8988T (cell line): ENCODE measurements around the gene MAT2B.
"Not testable (repeated sequence)": the region's sequence is repeated elsewhere in the genome, so short reads cannot be mapped to it uniquely, and the experiment has no call there.

Experiments used
- DNase-seq: peaks from one replicate; pipeline ENCODE4 v3.0.0; 2011

Gene MAT2B

DNA sequence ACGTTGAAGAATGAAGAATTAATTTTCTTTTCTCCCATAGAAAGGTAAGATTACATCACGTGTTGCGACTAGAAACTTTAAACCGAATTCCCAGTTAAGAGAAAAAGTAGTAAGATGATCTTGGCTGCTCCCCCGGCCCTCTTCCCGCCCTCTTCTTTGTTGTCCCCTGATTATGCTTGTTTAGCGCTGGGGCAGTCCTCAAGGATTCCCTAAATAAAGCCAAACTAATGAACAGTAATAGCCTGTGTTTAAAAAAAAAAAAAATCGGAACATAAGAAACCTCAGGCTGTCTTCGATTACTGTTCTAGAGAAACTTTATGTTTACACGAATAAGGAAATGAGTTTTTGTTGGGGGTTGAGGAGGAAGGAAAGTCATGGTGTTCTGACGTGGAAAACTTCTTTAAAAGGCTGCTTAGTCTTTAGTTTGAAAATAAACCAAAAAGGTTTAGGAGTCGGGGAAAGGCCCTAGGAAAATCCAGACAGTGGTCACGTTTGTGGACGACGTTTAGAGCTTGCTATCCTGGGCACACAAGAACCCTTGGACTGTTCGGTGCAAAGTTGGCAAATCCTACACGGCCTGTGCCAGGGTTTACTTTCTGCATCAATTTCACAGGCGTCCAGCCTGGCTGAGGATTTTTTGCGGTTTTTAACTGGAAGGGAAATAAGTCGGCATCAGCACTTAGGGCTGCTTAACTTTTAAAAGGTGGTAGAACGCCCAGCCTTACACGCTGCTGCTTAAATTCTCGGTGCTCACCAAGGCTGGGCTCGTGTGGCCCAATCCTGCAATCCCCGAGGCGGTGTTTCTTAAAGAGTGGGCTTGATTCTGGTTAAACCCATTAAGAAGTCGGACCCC, 1.1 kb upstream of the MAT2B start:
- no peak for DNase-seq

DNA sequence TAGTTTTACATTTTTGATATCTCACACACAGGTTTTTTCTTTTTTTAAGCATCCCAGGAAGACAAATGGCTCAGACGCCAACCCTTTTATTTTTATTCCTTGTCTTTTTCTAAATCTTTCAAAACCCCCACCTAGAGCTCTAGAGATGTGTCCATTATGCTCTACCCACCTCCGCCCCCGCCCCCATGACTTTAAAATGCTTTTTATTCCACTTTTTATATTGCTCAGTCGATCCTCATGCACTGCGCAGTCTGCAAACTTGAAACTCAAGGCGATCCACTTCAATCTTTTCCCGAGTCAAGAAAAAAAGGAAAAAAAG, 411 bp upstream of the MAT2B start:
- no peak for DNase-seq

DNA sequence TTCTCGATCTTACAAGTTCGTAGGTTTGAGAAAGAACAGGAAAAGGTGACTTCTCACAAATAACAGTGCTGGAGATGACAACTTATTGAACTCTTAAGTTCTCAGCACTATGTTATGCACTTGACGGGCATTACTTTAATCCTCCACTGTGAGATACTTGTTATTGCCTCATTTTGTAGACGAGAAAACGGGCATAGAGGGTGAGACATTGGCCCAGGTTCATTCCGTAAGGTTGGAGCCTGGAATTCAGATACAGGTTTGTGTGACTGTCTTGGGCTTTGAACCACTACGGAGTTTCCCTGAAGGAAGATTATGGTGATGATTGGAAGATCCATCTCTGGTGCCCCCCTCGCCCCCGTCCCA, 657 bp downstream of the MAT2B start:
- DNase-seq = no peak

DNA sequence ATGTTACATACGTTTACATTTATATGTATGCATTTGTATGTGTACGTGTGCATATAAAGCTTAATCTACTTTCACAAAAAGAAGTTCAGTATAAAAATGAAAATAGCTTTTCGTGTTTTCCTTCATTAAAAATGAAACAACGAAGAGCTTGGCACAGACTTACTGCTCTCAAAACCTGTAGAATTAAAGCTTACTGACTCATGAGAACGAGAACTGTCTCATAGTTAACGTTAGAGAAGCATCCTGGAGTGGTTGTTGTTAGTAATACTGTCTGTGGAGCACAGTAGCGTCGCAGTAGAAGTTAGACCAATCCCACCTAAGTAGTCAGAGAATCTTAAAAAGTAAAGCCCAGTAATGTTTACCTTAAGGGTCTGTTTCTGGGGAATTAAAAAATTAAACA, 1.3 kb downstream of the MAT2B start:
- no peak for DNase-seq

DNA sequence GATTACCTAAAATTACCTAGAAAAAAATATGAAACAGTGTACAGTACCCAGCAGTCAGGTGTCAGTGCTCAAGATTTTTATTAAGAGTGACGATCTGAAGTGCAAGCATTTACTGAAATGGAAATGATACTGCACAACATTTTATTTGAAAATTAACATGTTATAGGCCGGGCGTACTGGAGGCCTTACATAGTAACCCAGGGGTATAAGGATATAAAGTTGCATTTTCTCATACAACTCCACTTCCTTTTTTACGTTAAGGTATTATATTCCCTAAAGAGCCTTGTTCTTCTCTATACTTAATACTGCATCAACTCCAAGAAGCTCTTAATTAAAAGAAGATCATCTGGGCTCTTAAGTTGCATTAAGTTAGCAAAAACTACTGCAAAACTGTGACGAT, 3.3 kb downstream of the MAT2B start:
- DNase-seq = no peak

DNA sequence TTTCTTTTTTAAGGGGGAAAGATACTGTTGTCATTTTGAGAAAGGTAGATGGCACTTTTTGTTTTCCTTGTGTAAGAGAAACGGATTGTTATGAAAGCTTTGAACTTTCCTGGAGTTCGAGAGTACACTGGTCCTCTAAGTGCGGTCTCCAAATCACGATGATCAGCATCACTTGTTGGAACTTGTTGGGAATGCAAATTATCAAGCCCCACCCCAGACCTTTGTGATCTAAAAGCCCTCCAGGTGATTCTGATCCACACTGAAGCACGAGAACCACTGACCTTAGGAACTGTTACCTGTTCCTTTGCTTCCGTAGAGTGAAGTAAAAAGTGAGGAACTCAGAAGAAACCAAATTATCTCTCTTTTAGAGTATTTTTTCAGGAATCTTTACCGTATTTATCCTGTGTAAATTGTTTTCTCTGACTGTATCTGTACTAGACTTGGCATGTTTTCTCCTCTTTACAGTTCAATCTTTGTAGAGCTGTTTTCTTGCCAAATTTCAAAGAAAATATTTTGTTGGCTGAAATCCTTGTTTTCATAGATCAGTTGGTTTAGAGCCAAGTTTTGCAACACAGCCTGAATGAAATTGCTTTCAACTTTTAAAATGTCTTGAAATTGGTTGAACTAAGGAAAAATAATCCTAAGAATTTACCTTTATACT, 4.0 kb downstream of the MAT2B start:
- peak; percentile 31 for DNase-seq

DNA sequence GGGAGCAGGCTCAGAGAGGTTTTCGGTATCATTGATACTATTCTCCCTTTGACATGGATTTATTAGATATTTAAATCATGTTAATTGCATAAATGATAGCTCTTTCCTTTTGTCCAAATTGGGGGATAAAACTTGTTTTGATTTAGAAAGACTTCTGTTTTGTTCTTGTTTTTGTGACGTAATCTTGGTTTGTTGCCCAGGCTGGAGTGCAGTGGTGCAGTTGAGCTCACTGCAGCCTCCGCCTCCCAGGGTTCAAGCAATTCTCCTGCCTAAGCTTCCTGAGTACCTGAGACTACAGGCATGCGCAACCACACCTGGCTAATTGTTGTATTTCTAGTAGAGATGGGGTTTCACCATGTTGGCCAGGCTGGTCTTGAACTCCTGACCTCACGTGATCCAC, 7.1 kb downstream of the MAT2B start:
- DNase-seq = no peak

DNA sequence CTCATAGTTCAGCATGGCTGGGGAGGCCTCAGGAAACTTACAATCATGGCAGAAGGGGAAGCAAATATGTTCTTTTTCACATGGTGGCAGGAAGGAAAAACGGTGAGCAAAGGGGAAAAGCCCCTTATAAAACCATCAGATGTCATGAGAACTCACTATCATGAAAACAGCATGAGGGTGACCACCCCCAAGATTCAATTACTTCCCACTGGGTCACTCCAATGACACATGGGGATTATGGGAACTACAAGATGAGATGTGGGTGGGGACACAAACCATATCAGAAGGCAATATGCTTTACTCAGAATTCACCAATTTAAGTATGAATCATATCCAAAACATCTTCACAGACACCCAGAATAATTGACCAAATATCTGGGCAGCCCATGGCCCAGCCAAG, 19.7 kb downstream of the MAT2B start:
- no peak for DNase-seq

DNA sequence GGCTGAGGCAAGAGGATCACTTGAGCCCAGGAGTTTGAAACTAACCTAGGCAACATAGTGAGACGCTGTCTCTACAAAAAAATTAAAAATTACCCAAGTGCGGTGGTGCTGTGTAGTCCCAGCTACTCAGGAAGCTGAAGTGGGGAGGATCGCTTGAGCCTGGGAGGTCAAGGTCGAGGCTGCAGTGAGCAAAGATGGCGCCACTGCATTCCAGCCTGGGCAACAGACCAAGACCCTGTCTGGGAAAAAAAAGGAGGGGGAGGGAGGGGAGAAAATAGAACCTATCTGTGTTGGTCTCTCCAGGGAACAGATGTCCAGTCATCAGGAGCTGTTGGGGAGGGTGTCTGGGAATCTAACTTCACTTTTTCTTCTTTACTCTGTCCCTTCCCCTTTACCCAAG, 24.3 kb downstream of the MAT2B start:
- DNase-seq = no peak

DNA sequence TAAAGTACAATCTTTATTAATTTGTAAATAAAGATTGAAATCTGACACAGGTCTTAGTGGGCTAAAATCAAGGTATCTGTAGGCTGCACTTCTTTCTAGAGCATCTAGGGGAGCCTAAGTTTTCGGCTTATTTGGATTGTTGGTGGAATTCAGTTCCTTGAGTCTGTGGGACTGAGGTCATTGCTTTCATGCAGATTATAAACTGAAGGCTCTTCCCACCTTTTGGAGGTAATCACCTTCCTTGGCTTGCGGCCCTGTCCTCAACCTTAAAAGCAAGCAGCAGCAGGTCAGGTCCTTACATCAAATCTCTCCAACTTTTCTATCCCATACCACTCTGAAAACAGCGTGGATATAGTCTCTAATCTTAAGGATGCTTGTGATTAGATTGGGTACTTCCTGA, 25.9 kb downstream of the MAT2B start:
- no peak for DNase-seq

DNA sequence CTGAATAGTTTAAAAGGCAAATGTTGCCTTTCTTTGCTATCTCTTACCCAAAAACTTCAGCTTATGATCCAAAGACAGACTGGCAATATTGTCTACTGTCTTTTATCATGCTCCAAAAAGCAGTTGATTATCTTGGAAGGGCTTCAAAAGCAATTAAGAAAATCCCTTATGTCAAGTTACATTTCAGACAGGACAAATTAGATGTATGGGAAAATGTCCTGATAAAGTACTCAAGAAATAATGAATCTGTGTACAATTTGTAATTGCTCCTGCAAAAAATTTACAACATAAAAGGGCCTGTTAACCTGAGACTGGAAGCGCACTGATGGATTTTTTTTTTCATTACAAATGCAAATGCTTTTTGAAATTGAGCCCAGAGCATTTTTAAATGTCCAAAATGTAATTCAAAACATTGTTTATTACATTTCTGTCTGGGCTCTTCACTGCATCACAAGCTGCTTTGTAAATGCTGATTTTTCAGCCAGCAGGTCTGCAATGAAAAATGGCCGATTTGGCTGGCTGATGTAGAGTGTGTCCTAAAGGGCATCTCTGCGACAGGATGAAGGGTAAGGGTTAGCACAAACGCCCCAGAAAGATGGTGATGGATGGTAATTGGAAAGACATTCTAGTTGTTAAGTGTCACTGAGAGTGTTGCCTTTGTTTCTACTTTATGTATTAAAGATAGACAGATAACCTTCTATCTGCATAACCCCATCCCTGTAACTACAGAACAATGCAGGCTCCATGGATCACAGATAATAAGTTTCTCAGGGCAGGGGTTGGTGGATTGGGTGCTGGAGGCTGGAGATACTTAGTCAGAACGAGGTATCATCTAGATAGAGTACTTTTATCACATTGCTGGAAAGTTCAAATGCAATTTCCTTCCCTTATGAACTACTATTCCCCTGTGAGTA, 27.0 kb downstream of the MAT2B start:
- DNase-seq = no peak

DNA sequence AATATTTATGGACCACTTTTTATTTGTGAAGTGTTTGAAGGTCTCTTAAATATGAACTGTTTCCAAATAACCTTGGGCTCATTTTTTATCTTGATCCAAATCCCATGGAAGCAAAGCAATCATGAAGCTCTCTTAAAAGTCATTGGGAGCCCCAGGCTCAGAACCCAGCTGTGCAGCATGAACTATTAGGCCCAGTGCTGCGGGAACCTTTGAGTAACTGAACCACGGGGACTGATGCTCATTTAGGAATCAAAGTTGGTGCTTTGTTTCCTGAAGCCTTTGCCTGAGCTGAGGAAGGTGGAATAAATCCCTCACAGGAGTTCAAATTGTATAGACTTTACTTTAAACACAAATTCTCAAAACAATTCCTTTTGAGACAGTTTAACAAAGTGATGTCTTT, 27.8 kb downstream of the MAT2B start:
- no peak for DNase-seq

DNA sequence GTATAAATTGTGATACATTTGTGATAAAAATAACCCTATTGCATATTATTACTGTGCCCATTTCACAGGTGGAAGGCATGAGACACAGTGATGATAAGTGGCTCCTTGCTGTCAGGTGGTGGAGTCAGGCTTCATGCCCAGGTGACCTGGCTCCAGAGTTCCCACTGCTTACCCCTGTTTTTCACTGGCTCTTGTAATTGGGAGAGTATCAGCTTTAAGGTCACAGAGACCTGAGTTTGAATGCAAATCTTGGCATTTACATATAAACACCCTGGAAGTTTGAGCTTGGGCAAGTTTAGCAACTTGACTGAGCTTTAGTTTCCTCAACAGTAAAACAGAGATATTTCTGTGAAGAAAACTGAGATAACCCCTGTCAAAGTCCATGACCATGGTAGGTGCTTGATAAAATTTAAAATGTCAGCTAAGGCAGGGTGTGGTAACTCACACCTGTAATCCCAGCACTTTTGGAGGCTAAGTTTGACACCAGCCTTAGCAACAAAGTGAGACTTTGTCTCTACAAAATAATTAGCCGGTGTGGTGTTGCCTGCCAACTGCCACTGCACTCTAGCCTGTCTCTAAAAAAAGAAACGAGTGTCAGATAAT, 29.2 kb downstream of the MAT2B start:
- DNase-seq = no peak

DNA sequence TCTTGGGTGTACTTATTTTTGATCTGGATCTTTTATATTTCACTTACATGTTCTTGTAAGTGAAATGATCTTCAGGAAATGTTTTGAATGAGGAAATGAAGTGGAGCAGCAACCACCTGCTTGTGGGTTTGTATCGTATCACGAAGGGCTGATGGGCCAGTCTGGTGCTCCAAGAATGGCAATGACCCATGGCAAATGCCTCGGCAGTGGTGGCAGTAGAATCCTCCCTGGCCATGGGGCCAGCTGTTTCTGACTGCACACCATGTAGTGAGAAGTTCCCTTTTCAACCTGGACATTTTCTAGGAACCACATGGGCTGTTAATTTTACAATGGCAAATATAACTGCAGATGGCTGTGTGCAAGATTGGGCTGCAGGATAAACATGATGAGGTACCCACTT, 29.9 kb downstream of the MAT2B start:
- no peak for DNase-seq

DNA sequence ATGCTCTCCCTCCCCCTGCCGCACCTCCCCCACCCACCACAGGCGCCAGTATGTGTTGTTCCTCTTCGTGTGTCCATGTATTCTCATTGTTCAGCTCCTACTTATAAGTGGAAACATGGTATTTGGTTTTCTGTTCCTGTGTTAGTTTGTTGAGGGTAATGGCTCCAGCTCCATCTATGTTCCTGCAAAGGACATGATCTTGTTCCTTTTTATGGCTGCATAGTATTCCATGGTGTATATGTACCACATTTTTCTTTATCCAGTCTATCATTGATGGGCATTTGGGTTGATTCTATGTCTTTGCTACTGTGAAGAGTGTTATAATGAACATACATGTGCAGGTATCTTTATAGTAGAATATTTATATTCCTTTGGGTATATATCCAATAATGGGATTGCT, 31.0 kb downstream of the MAT2B start:
- DNase-seq = not testable (repeated sequence)

DNA sequence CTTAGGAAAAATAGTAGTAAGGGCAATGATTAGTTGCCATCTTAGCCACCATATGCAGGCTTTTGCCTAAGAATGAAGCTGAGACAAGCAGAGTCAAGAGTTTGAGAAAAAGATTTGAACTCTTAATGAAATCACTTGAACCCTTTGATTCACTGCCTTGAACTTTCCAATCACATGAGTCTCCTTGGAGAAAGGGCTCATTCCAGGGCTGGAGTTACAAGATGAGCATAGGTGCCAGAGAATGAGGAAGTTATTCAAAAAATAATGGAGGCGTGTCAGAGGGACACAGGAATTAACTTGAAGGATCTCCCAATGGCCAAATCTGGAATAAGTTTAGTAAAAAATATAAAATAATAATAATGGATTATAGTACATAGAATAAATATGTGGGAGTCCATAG, 35.3 kb downstream of the MAT2B start:
- DNase-seq = no peak

DNA sequence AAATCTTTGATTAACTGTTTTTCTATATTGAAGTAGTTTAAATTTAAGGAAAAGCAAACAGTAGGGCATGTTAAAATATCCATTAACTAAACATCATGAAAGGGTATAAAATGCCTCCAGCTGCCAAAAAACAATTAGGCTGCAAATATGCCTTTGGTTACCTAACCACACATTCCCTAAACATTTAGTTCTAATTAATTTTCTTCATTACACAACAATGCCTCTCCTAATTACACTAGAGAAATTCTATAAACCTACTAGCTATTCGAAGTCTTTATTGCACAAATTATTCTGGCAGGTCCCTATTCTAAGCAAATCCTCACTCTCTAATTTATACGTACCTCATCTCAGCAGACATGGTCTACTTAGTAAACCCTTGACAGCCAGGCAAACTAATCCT, 37.4 kb downstream of the MAT2B start:
- no peak for DNase-seq

DNA sequence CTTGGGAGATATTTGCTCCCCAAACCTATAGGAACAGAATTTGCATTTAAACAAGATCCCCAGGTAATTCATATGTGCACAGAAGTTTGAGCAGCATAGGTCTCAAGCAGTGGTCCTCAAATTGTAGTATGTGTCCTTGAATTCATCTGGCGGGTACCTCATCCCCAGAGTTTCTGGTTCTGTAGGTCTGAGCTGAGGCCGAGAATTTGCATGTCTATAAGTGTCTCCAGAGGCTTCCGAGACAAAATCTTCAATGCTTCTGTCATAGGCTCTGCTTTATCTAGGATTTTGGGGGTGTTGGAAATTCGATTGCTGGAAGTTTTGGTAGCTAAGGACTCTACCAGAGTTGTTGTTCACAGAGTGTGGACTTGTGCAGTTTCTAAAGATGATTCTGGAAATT, 38.6 kb downstream of the MAT2B start:
- DNase-seq = no peak

DNA sequence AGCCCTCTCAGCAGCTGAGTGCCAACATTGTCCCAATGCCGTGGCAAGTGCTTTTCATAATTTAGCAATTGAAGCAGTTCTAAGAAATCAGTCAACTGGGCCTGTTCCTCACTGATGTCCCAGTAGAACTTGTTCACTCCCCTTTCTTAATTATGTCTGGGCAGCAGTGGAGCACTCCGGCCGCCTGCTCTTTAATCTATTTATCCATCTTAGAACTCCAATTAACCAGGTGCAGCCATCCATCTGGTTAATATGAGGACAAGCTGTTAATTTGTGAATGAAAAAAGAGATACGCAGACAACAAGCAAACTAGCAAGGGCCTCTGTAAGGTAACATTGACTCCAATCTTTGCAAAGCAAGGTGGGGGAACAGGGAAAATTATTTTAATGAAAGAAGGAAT, 39.4 kb downstream of the MAT2B start:
- DNase-seq = no peak

DNA sequence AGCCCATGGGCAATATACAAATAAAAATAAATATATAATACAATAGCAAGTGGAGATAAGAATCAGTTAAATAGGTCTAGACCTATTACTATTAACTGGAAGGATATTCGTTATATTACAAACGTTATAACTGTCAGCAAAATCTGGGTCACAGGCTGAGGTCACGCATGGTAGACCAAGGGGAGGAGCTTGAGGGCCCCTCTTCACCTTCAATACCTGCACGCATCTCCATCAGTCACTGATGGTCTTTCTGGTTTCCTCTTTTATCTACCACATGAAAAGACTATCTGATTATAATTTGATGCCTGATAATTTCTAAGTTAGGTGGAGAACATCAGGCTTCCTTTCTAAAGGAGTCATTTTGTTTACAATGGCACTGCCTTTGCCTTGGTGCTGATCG, 43.2 kb downstream of the MAT2B start:
- DNase-seq = no peak

DNA sequence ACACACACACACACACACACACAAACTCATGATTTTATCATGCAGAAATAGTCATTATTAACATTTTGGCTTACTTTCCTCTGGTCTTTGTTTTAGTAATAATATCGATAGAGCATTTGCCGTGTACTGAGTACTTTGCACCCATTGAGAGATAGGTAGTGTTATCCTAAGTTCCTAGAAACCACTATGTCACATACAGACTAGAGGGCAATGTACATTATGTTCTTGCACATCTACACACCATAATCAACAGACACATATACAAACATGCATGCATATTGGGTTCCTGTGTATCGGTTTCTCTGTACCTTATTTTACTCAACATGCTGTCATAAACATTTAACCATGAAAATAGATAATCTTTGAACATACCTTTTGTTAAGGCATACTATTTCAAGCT, 45.7 kb downstream of the MAT2B start:
- no peak for DNase-seq

DNA sequence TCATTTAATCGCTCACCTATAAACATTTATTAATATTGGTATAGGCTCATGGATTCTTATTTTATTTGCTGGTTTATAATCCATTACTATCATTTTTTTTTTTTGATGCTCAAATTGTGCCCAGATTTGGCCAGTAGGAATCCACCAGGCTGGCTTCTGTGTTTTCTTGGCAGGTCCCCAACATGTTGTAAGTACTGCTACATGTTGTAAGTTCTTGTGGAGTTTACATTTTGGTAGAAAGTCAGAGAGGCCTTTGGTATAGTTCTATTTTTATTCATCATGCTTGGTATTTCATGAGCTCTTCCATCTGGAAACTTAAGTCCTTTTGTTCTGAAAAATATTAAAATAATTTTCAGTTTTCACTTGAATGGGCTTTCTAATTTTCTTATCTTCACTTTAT, 47.1 kb downstream of the MAT2B start:
- no peak for DNase-seq

DNA sequence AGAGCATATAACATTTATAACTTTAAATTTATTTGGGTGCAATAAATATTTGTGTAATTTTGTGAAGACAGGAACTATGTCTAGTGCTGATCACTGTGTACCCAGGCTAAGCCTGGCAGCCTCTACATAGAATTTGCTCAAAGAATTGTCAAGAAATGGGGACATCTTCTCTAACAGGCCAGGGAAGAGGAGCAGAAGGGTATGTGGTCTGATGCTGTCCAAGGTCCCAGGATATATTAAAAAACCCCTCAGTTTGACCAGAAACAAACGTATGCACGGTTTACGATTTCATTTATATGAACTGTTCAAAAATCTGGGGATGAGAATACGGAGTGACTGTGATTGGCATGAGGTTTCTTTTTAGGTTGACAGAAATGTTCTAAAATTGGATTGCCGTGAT, 55.9 kb downstream of the MAT2B start:
- DNase-seq = no peak

DNA sequence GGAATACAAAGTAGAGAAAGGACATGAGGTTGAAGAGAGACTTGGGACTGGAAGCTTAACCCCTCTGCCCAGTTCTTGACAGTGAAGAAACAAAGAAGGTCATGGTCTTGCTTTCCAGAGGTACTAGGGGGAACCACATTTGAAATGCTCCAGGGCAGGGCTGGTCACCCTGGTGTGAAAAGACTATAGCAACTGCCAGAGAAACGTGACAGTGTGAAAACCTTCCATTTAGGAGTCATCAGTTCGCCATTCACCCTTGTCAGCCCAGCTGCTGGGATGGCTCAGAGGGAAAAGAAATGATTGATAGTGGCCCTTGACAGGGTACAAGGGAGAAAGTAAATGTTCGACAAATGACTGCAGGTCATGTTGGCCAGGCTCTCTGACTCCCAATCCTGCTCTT, 56.7 kb downstream of the MAT2B start:
- DNase-seq = no peak
